Measurements from ENCODE around the gene DIDO1. TPM values are rescaled to one million over a fixed set of nuclear protein-coding genes. Genes with fewer than 3 reads are reported as not detected.

DIDO1 gene
- total and polyA plus RNA-seq, 2 of the 13 experiments (the other 11 are each of a cell fraction or from before 2014, with no cell fraction given) = 75.0 to 75.1 TPM

- peak; percentile 90 for TF ChIP-seq CREM (IDR thresholded peaks at IDR 0.05)
- no peak for TF ChIP-seq CREM (CRISPR knock-in tag; IDR thresholded peaks at IDR 0.05)
- TF ChIP-seq BHLHE40 (IDR thresholded peaks at IDR 0.05; ENCODE audit: low read length) = 0 out of 2 replicates have a peak, but pooled peaks have one; percentile 6
- peak; percentile 100 for TF ChIP-seq ZNF788 (CRISPR knock-in tag; IDR thresholded peaks at IDR 0.05; ENCODE audit: borderline replicate concordance)
- TF ChIP-seq ATF6 (CRISPR knock-in tag; conservative IDR thresholded peaks at IDR 0.05) = 0 out of 2 replicates have a peak, but pooled peaks have one; percentile 77
- TF ChIP-seq PHB2 (IDR thresholded peaks at IDR 0.05; ENCODE audit: partially characterized antibody) = no peak
- TF ChIP-seq ZNF879 (CRISPR knock-in tag; IDR thresholded peaks at IDR 0.05) = no peak
- TF ChIP-seq BRCA1 (CRISPR knock-in tag; IDR thresholded peaks at IDR 0.05) = no peak
- TF ChIP-seq MYC (CRISPR knock-in tag; IDR thresholded peaks at IDR 0.05; ENCODE audit: borderline replicate concordance) = peak; percentile 98
- no peak; the same call in 1 of the 2 replicates for TF ChIP-seq ZNF563 (CRISPR knock-in tag; IDR thresholded peaks at IDR 0.05)
- peak; percentile 40 for TF ChIP-seq TAF15 (IDR thresholded peaks at IDR 0.05; ENCODE audit: low read depth, low read length, poor library complexity, severe bottlenecking)
Measured at GRCh38 chr20:62955519-62956386, 29.4 kb upstream of the DIDO1 start (continued).

Measured in HepG2 (cell line).